C4-2B (cell line): ENCODE measurements around the gene PNPLA7.

Experiments used
- ZFX ChIP-seq: fragments of 450-650 bp; IDR thresholded peaks from 2 replicates; pipeline ENCODE4 v1.6.1; 2017
- TF ChIP-seq, protein P1 (sequence below): fragments of 450-650 bp; conservative IDR thresholded peaks from 2 replicates; pipeline ENCODE4 v1.5.1; 2017; ENCODE audit warnings: mild to moderate bottlenecking

DNA sequence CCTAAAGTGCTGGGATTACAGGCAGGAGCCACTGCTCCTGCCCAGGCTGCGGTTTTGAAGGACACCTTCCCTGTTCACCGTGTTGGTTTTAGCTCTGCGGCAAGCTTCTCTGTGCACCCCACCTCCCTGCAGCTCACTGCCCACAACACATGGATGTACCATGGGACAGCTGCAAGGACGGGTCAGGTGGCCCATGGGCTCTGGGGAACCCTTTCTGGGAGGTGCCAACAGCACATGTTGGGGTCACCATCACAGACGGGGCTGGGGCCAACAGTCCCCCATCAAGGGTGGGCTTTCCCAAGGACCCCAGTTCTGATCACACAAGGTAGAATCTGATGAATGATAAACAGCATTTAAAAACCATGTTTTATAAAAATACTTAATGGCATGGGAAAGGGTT lies 134.8 kb downstream of the PNPLA7 start:
- TF ChIP-seq, protein P1, sequence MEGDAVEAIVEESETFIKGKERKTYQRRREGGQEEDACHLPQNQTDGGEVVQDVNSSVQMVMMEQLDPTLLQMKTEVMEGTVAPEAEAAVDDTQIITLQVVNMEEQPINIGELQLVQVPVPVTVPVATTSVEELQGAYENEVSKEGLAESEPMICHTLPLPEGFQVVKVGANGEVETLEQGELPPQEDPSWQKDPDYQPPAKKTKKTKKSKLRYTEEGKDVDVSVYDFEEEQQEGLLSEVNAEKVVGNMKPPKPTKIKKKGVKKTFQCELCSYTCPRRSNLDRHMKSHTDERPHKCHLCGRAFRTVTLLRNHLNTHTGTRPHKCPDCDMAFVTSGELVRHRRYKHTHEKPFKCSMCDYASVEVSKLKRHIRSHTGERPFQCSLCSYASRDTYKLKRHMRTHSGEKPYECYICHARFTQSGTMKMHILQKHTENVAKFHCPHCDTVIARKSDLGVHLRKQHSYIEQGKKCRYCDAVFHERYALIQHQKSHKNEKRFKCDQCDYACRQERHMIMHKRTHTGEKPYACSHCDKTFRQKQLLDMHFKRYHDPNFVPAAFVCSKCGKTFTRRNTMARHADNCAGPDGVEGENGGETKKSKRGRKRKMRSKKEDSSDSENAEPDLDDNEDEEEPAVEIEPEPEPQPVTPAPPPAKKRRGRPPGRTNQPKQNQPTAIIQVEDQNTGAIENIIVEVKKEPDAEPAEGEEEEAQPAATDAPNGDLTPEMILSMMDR: no peak
- TF ChIP-seq ZFX: no peak
